Measurements from ENCODE around the gene ANKRD52.

ANKRD52 gene

DNA sequence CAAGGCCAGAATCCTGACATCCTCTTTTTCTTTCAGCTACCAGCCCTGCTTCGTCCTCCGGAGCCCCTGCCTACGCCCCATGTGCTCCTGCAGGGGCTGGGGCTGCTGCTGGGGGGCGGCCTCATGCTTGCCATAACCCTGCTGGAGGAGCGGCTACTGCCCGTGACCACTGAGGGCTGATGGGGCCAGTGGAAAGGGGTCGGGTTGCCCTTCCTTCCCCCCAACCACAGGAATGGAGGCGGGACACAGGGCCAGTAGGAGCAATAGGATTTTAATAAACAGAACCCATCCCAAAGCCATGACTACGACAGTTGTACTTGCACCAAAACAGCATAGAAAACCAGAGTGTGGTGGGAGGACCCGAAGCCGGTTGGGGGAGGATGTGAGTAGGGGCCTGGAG is 20.6 kb downstream of the ANKRD52 start:
- DNase-seq, result no peak

DNA sequence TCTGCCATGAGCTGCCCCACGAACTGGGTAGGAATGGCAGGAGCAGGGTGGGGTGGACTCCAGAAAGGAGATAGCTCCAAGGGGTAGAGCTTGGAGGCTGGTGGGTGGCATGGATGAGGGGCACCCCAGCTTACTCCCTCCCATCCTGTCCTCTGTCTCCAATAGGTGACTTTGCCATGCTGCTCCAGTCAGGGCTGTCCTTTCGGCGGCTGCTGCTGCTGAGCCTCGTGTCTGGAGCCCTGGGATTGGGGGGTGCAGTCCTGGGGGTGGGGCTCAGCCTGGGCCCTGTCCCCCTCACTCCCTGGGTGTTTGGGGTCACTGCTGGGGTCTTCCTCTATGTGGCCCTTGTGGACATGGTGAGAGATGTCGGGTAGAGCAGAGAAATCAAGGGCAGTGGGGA is 21.2 kb downstream of the ANKRD52 start:
- no peak for DNase-seq

DNA sequence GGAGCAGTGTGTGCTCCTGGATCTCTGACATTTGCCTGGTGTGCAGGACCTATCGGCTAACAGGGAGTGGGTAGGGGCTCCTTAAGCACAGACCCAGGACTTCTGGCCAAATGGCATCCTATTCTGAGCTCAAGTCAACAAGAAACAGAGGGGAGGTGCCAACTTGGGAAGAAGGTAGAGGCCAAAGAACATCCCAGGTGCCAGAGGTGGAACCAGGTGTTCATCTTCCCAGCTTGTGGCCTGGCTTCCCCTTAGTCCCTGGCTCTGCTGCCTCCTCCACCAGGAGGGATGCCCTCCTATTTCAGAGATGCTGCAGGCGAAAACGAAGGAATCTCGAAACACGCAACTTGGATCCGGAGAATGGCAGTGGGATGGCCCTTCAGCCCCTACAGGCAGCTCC is 22.1 kb downstream of the ANKRD52 start:
- DNase-seq, result no peak

DNA sequence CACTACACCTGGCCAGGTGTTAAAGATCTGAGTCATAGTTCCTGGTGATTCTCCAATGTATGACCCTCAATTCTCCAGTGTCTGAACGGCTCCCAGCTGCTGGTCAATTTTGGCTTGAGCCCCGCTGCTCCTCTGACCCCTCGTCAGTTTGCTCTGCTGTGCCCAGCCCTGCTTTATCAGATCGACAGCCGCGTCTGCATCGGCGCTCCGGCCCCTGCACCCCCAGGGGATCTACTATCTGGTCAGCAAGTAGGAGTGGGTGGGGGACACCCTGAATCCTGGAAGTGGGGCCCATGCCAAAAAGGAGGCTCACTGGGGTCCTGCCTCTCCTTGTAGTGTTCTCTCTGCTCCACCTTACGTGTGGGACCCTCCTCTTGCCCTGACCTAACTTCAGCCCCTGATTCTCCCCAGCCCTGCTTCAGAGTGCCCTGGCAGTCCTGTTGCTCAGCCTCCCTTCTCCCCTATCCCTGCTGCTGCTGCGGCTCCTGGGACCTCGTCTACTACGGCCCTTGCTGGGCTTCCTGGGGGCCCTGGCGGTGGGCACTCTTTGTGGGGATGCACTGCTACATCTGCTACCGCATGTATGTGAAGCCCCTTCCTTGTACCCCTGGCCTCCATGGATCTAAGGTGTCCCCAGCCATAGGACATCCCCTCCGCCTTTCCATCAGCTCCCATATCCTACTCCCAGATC is 23.3 kb downstream of the ANKRD52 start:
- DNase-seq, result no peak

DNA sequence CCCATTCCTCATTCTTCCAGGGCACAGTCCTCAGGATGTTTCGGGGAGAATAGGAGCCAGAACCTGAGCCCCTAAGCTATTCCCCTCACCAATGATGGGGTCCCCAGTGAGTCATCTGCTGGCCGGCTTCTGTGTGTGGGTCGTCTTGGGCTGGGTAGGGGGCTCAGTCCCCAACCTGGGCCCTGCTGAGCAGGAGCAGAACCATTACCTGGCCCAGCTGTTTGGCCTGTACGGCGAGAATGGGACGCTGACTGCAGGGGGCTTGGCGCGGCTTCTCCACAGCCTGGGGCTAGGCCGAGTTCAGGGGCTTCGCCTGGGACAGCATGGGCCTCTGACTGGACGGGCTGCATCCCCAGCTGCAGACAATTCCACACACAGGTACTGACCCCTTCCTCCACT is 27.0 kb downstream of the ANKRD52 start:
- no peak for DNase-seq

DNA sequence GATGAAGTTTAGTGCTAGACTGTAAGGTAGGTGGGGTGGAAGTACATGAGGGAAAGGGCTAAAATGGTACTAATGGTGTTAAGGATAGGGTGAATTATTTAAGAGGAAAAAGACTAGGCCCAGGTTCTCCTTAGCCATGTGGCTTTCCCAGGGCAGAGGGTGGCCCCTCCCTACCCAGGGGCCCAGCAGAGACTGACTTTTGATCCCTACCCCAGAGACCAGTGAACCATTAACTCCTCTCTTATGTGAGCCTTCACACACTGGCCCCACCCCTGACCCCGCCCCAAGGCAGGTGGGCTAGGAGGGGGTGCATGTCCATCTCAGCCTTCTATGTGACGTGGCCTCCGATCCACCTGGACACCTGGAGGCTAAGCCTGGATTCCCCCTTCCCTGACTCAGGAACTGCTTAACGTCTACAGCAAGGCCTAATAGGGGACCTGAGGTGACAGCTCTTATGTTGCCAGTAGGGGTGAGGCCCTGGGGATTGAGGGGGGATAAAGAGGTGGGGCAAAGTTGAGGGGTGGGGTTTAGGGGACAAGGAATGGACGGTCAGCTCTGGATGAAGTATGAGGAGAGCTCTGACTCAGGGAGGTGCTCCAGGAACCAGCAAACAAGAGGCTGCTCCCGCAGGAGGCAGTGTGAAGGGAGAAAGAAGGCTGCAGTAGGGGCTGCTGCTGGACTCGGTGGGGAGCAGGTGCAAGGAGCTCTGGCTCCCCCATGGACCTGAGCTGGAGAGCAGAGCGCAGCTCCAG is 27.6 kb downstream of the ANKRD52 start:
- DNase-seq, result no peak

DNA sequence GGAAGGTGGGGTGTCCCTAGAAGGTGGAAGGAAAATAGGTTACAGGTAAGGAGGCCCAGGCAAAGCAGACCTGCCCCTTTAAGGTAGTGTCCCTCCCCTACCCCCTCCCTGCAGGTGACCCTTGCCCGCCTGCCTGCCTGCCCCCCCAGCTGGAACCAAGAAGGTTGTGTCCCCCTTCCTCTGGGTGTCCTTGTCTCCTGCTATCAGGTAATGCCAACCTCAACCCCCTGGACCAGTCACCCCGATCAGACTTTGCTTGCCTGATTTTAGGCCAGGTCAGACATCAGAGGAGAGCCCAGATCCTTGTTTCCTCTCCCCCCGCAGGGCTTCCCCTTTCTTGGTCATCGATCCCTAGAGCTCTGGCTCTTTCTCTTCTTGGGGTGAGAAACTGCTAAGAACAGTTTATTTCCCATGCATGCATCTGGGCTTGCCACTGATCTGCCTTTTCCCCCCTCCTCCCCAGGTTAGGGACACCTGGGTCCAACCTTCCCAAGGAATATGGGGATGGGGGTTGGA is 28.2 kb downstream of the ANKRD52 start, which contains the start of gene SLC39A5:
Gene SLC39A5 (plus strand): TSS at position 136 of the 516 bp plus-strand sequence. CDS start 1,224 bp downstream, outside the sequence.
- DNase-seq, result peak in 1 of 2 experiments; percentile 17

DNA sequence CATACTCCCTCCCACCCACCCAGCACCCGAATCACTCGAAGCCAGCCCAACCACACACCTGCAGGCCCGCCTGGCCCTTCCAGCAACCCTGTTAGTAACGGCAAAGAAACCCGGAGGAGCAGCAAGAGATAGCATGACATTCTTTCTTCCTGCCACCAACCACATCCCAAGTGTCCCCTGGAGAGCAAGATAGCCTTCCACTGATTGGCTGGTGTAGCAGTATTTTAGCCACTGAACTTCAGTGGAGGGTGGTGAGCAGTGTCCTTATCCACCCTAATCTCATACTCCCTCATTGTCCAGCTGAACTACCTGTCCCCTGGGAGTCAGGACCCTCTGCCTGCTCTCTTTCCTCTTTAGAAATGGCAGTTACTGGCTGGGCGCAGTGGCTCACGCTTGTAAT is 29.1 kb downstream of the ANKRD52 start:
- no peak for DNase-seq

DNA sequence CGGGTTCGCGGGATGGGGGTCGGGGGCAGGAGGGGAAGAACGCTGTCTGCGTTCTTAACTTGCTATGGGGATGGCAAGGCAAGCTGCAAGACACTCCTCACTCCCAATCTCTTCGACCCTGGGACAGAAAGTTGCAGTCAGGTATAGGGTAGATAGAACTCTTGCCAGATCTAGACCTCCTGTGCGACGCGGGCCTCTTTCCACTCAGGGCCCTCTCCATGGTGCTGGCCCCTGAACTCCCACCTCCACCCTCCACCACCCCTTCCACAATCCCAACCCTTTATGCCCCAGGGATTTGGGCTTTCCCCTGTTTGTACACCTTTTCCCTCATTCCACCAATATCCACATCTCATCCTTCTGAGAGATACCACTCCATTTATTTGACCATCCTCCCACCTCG is 33.2 kb downstream of the ANKRD52 start:
- no peak for DNase-seq

DNA sequence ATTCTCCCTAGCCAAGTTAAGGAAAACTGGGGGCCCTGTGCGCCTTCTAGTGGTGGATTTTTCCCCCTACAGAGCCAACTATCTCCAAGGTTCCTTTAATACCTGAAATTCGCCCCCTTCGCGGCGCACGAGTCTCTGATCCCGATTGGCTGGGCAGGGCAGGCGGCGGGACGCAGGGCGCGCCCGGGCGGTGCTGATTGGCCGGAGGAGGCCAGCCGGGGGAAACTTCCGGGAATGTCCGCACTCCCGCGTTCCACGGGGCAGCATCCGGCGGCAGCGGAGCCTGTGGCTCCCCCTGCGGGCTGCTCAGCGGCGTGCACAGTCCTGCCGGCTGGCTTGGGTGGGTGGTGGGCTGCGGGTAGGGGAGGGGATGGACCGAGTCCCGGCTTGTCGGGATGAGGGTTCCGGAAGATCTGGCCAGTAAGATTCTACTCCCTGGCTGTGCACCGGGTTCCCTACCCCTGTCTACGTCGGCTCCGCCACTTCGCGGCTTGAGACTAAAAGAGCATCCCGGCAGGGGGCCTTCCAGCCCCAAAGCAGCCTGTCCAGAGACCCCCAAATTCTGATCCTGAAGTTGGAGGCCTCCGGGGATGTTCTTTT is 34.0 kb downstream of the ANKRD52 start, which contains the start of gene NABP2:
Gene NABP2 (plus strand): TSS at position 241 of the 600 bp plus-strand sequence. CDS start 515 bp downstream, outside the sequence.
- peak; percentile 91 for DNase-seq

DNA sequence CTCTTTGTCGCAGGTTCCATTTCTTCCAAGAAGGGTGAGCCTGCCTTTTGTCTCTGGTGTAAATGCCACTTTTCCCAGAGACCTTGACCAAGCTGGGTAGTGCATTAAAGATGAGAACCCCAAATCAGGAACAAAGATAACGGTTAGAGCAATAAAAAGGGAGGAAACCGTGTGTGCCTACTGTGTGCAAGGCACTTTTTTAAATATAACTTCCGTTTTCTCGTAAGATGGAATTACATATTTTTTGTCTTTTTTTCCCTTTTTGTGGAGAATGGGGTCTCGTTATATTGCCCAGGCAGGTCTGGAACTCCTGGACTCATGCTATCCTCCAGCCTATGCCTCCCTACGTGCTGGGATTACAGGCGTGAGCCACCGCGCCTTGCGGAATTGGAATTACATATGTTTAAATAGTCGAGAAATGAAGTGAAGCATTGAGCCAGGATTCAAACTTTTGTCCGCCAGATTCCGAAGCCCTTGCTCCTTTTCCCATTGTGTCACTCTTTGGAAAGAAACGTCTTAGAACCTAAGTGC is 34.5 kb downstream of the ANKRD52 start:
- no peak for DNase-seq

DNA sequence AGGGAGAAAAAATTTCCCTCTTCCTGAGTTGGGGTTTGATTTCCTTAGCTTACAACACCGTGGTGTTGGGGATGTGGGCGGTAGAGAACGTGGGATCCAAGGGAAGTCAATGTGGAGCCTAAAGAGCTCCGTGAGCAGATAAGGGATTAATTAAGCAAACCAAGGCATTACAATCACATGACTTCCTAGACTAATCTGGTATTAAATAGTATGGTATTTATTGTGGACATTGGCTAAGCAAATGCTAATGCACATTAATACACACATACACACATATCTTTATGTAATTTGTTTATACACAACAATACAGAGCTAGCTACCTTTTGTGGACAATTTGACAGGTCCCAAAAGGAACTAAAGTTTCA is 35.7 kb downstream of the ANKRD52 start:
- DNase-seq, result no peak

DNA sequence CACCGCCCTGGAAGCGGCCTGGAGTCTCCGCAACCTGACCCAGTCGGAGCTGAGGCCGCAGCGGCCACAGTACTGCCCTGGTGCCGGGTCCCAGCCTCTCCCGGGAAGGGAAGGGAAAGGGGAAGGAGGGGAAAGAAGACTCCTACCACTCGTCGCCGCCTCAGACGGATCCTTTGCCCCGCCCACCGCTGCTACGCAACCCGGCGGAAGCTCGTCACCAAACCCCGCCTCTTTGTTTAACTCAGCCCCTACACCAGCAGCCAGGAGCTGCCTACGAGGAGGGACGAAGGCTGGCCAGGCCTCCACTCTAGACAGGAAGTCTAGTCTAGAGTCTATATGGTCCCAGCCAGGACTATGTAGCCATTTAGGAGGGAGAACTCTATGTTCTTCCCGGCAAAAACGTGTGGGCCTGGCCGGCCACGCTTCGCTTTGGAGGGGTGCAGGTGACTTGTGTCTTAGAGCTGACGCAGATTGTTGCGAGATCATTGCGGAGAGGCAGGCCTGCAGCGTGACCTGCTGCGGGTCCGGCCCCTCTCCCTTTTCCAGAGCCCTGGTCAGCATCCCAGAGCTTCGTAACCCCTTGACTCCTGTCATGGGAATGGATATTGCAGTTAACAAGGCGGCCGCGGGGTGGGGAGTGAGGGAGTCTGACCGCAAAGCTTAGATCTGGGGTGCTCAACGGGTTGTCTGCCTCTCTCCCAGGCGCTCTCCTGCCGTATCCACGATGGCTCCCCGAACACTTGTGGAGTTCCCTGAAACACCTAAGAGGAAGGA is 36.2 kb downstream of the ANKRD52 start, which contains the start of gene RNF41:
Gene RNF41 (minus strand): TSS at position 166 of the 774 bp plus-strand sequence. CDS start 7,875 bp downstream, outside the sequence.
- DNase-seq, result peak; percentile 88 to 91

DNA sequence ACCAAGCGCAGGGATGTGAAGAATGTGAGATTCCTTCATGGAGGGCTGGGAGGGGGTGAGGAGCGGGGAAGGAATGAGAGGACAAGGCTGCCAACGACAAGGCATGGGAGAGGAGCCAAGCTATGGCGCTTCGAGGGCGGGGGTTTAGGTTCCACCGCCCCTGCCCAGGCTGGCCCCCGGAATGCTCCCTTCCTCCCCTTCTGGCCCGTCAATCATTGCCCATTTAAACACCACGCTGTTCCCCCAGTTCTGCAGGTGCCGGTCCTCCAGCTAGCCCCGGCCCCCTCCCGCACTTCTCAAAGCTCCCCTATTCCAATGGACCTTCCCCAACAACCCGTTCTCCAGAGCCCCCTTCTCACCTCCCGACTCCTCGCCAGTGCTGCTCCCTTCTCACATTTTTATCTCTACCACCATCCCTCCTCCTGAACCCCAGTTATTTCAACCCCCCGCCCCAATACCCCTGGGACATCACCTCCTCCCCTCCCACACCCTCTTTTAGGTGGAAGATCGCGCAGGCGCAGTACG is 36.9 kb downstream of the ANKRD52 start:
- no peak for DNase-seq

DNA sequence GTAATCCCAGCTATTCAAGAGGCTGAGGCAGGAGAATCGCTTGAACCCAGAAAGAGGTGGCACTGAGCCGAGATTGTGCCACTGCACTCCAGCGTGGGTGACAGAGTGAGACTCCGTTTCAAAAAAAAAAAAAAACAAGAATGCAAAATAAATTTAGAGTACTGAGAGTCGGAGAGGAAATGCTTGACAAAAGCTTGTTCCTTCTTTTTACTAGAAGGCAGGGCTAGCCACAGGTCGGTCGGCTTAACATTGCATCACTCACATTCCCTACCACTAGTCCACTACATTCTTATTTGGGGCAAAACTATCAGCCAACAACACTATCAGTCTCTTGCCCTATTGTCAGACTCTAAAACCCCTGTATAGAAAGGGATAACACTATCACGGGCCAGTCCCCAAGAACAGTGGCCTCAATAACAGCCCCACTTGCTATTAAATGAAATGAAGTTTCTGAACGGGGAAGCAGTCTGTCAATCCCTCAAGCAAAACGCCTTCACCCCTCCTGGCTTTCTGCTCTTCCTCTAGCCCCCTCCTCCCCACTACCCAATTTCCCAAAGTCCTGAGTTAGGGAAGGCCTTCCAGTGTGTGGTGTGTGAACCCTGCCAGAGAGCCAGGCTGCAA is 37.5 kb downstream of the ANKRD52 start:
- DNase-seq, result peak; percentile 82 to 87

DNA sequence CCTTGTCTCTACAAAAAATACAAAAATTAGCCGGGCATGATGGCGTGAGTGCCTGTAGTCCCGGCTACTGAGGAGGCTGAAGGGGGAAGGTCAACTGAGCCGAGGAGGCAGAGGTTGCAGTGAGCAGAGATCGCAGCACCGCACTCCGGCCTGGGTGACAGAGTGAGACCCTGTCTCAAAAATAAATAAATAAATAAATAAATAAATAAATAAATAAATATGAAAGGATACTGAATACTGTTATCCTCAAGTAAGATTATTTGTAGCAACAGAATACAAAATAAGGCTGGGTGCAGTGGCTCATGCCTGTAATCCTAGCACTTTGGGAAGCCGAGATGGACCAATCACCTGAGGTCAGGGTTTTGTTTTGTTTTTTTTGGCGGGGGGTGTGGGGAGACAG is 38.3 kb downstream of the ANKRD52 start:
- DNase-seq, result no peak

DNA sequence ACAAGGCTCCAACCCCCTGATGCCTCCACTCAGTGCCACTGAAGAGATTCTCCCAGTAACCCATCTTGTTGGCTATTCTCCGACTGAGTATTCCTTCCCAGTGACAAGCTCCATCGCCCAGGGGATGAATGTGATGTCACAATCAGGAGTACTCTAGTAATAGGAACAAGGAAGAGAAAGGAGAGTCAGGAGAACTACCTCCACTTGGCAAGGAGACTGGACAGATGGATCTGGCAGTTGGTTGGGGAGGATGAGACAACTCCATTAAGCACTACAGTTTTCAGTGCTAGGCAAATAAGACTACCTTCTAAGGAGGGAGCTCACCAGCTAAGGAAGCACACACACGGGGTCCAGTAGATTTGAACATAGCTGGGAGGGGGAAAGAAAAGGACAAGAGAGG is 41.7 kb downstream of the ANKRD52 start:
- no peak for DNase-seq

DNA sequence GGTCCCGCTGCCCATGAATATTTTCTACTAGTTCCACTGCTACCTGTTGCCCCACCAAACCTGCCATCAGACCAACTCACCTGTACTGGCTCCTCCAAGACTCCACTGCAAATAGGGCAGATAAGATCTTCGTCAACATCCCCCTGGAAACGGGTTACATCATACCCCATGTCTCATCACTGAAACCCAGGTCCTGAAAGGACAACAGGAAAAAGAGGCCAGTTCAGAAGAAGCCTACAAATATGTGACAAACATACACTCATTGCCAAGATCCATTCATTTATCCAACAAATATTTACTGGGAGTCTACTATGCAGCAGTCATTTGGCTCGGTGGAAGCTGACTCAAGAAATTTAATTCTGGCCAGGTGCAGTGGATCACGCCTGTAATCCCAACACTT is 44.3 kb downstream of the ANKRD52 start:
- DNase-seq, result no peak

DNA sequence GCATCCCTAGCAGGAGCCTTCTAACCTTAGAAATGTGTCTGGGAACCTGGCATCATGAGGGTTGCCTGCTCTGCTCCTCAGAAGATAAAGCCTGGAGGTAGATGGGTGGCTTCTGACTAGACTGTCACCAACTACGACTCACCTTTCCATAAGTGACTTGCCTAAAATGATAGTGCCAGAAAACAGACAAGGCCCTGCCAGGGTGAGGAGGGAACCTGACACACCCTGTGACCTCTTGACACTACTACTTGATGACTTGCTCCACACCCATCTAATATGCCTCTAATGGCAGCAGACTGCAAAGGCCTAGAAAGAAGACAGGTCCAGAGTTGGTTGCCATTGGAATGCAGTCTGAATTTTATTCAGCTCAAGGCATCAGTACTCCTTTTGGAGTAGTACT is 45.8 kb downstream of the ANKRD52 start:
- no peak for DNase-seq

DNA sequence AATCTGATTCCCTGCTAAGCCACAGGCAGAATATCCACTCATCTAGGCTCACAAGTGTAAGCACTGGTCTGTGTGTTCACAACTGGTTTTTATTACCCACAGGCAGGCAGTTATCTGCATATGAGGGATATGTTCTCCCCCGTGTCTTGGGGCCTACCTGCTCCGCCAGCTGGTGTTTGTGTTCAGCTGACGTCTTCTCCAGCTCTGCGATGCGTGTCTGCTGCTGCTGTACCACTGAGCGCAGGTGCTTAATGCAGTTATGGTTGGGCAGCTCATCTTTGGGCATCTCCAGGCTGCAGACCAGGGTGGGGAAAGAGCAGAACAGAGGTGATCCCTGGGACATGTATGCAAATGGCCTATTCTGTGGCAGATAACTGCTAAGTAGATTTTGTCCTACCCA is 50.2 kb downstream of the ANKRD52 start:
- no peak for DNase-seq

DNA sequence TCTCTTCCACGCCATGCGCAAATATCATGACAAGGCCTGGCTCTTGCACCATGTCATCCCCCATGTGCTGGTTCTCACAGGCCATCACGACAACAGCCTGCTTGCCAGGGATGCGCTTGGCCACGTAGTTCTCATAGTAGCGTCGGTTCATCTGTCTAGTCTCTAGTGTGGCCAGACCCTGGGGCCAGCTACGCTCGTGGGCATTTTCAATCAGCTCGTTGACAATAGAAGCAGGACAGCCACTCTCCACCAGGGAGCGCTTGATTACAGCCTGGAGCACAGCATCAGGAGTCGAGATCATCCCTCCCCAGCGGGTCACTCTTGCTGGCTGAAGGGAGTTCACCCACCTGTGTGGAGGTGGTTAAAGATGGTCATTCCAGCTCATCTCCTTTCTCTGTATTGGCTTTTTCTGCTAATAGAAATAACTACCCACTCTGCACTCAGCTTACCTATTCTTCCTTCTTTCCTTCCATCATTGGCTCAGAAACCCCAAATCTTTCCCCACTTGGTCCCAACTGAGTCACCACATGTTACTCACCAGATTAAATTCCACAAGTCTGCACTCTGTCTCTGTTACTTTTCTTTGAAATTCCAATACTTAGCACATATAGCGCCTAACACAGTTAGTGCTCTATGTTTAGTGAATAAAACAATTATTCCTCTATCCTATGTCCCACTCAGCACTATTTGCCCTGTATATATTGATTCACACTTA is 51.6 kb downstream of the ANKRD52 start:
- DNase-seq, result peak; percentile 45 to 49
